OCI-M1 (cell line): Measurements from ENCODE around the gene PEX6.
"Not testable (repeated sequence)": the region's sequence is repeated elsewhere in the genome, so short reads cannot be mapped to it uniquely, and the experiment has no call there.

Experiments
- DNase-seq: peaks from one replicate; lab custom pipeline; 2025; lab: John Stamatoyannopoulos, UW

PEX6 gene

GRCh38 chr6:42978839-42979522, at the start of gene PEX6:
Gene PEX6 (minus strand): TSS chr6:42979181. CDS start chr6:42979150, 31 bp downstream.
- peak; percentile 96 for DNase-seq

- no peak for DNase-seq
Observed at GRCh38 chr6:43026365-43026764, 47.4 kb upstream of the PEX6 start.

GRCh38 chr6:43024436-43024835, 45.5 kb upstream of the PEX6 start:
- no peak for DNase-seq

GRCh38 chr6:43021270-43022047, 42.5 kb upstream of the PEX6 start, which contains the start of gene RRP36:
Gene RRP36 (plus strand): TSS chr6:43021623. CDS start chr6:43021655, 32 bp downstream.
- DNase-seq, result peak; percentile 90

GRCh38 chr6:43020847-43021246, 41.9 kb upstream of the PEX6 start:
- DNase-seq, result peak; percentile 70

GRCh38 chr6:43020052-43020705, 41.2 kb upstream of the PEX6 start:
- DNase-seq, result no peak

- no peak for DNase-seq
Observed at GRCh38 chr6:43019152-43019551, 40.2 kb upstream of the PEX6 start.

GRCh38 chr6:43016943-43017334, 38.0 kb upstream of the PEX6 start:
- DNase-seq, result no peak

GRCh38 chr6:43016176-43016942, 37.4 kb upstream of the PEX6 start:
- no peak for DNase-seq

- DNase-seq, result no peak
Observed at GRCh38 chr6:43014434-43014909, 35.5 kb upstream of the PEX6 start.

- peak; percentile 100 for DNase-seq
Observed at GRCh38 chr6:43013843-43014433, 35.0 kb upstream of the PEX6 start, which contains the start of the genes KLHDC3 and MEA1. Gene KLHDC3 (plus strand): TSS chr6:43014249. CDS start chr6:43017193, 2,944 bp downstream. Gene MEA1 (minus strand): TSS chr6:43013946. CDS start chr6:43013813, 133 bp downstream.

GRCh38 chr6:43013097-43013842, 34.3 kb upstream of the PEX6 start:
- DNase-seq, result peak; percentile 76

GRCh38 chr6:43012364-43012763, 33.4 kb upstream of the PEX6 start:
- no peak for DNase-seq

GRCh38 chr6:43011207-43011606, 32.2 kb upstream of the PEX6 start:
- DNase-seq, result no peak

- DNase-seq, result peak; percentile 55
Observed at GRCh38 chr6:43009124-43009523, 30.1 kb upstream of the PEX6 start.

- no peak for DNase-seq
Observed at GRCh38 chr6:43007126-43007525, 28.1 kb upstream of the PEX6 start.

- DNase-seq, result no peak
Observed at GRCh38 chr6:43006251-43006650, 27.3 kb upstream of the PEX6 start.

GRCh38 chr6:43005844-43006243, 26.9 kb upstream of the PEX6 start:
- DNase-seq, result no peak

GRCh38 chr6:43001843-43002242, 22.9 kb upstream of the PEX6 start:
- DNase-seq, result no peak

- not testable (repeated sequence) for DNase-seq
Observed at GRCh38 chr6:42998205-42998604, 19.2 kb upstream of the PEX6 start.

GRCh38 chr6:42996513-42996912, 17.5 kb upstream of the PEX6 start:
- DNase-seq, result no peak
